ENCODE measurements around the gene SNRNP200.

DNA sequence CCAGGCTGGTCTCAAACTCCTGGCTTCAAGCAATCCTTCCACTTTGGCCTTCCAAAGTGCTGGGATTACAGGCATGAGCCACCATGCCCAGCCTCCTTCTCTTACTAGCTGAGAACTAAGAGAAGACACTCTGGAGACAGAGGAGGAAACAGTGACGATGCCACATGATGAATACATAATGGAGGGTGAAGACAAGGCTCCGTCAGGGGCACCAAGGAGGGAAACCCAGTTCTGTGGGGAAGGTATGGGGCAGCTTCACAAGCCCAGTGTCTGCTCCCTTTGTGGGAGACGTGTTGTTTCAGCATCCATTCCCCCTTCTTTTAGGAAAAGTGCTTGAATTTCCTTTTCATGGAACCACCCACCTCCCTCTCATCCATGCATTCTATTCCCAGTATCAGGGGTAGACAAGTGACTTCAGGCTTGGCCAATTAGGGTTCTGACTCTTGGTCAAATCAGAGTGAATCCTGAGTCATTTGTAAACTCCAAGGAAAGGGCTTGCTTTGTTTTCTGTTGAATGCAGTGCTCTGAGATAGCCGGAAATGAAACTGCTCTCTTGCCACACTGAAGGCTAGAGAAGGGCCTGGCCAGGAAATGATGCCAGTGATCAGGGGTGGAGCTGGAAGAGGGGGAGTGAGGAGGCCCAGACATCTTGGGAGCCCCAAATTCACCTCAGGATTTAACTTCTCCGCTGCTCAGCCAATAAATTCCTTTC, 63.3 kb downstream of the SNRNP200 start:
- TF ChIP-seq POLR2A (IDR thresholded peaks at IDR 0.05), result no peak
- peak in 2 of 3 donors; percentile 46 to 52 for TF ChIP-seq POLR2AphosphoS5 (IDR thresholded peaks at IDR 0.05)
- TF ChIP-seq, protein P1, sequence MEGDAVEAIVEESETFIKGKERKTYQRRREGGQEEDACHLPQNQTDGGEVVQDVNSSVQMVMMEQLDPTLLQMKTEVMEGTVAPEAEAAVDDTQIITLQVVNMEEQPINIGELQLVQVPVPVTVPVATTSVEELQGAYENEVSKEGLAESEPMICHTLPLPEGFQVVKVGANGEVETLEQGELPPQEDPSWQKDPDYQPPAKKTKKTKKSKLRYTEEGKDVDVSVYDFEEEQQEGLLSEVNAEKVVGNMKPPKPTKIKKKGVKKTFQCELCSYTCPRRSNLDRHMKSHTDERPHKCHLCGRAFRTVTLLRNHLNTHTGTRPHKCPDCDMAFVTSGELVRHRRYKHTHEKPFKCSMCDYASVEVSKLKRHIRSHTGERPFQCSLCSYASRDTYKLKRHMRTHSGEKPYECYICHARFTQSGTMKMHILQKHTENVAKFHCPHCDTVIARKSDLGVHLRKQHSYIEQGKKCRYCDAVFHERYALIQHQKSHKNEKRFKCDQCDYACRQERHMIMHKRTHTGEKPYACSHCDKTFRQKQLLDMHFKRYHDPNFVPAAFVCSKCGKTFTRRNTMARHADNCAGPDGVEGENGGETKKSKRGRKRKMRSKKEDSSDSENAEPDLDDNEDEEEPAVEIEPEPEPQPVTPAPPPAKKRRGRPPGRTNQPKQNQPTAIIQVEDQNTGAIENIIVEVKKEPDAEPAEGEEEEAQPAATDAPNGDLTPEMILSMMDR (IDR thresholded peaks at IDR 0.05), result no peak
